HG03521 (cell line): ENCODE measurements around the gene LDHAL6A.
"Not testable (repeated sequence)": the region's sequence is repeated elsewhere in the genome, so short reads cannot be mapped to it uniquely, and the experiment has no call there.

Source experiments
- ATAC-seq: cut with Tn5 transposase; IDR thresholded peaks from one replicate; pipeline ENCODE4 v1.9.1; 2021; ENCODE audit warnings: mild to moderate bottlenecking, moderate library complexity; ENCODE audit not compliant: unreplicated experiment

The LDHAL6A gene

GRCh38 chr11:18455686-18456372 lies at the start of gene LDHAL6A:
TSS of gene LDHAL6A (plus strand) at chr11:18455856. CDS start at chr11:18456681, 825 bp downstream.
- no peak for ATAC-seq

GRCh38 chr11:18407400-18407799 lies 48.3 kb upstream of the LDHAL6A start:
- not testable (repeated sequence) for ATAC-seq

GRCh38 chr11:18408558-18409291 lies 46.9 kb upstream of the LDHAL6A start:
- ATAC-seq = no peak

- no peak for ATAC-seq
Measured at GRCh38 chr11:18416459-18416858, 39.2 kb upstream of the LDHAL6A start.

GRCh38 chr11:18419040-18419439 lies 36.6 kb upstream of the LDHAL6A start:
- no peak for ATAC-seq

GRCh38 chr11:18420067-18420466 lies 35.6 kb upstream of the LDHAL6A start:
- ATAC-seq = no peak

GRCh38 chr11:18427240-18427639 lies 28.4 kb upstream of the LDHAL6A start:
- ATAC-seq = no peak

GRCh38 chr11:18429332-18429731 lies 26.3 kb upstream of the LDHAL6A start:
- ATAC-seq = no peak

GRCh38 chr11:18438691-18439090 lies 17.0 kb upstream of the LDHAL6A start:
- ATAC-seq = no peak

- ATAC-seq = no peak
Measured at GRCh38 chr11:18449251-18449650, 6.4 kb upstream of the LDHAL6A start.

GRCh38 chr11:18452927-18453326 lies 2.7 kb upstream of the LDHAL6A start:
- ATAC-seq = no peak

GRCh38 chr11:18457450-18457849 lies 1.8 kb downstream of the LDHAL6A start:
- ATAC-seq = no peak

- no peak for ATAC-seq
Measured at GRCh38 chr11:18459634-18460033, 4.0 kb downstream of the LDHAL6A start.

- no peak for ATAC-seq
Measured at GRCh38 chr11:18461909-18462308, 6.3 kb downstream of the LDHAL6A start.

GRCh38 chr11:18463439-18463838 lies 7.8 kb downstream of the LDHAL6A start:
- ATAC-seq = no peak

- ATAC-seq = no peak
Measured at GRCh38 chr11:18466402-18466801, 10.7 kb downstream of the LDHAL6A start.

GRCh38 chr11:18468059-18468458 lies 12.4 kb downstream of the LDHAL6A start:
- no peak for ATAC-seq

GRCh38 chr11:18468961-18469360 lies 13.3 kb downstream of the LDHAL6A start:
- no peak for ATAC-seq

GRCh38 chr11:18471995-18472394 lies 16.3 kb downstream of the LDHAL6A start:
- no peak for ATAC-seq

- no peak for ATAC-seq
Measured at GRCh38 chr11:18472587-18472986, 16.9 kb downstream of the LDHAL6A start.

GRCh38 chr11:18479063-18479462 lies 23.4 kb downstream of the LDHAL6A start:
- no peak for ATAC-seq

GRCh38 chr11:18485913-18486528 lies 30.4 kb downstream of the LDHAL6A start:
- no peak for ATAC-seq
